GM12892 (cell line): Measurements from ENCODE around the gene DPP6.

Experiments
- POLR2A ChIP-seq: IDR thresholded peaks from 2 replicates; pipeline ENCODE4 v1.6.1; 2011; ENCODE audit warnings: low read depth, low read length, control low read depth
- TAF1 ChIP-seq: IDR thresholded peaks from 2 replicates; pipeline ENCODE4 v1.6.1; 2011; ENCODE audit warnings: low read depth, mild to moderate bottlenecking, control low read depth, low read length, borderline replicate concordance

DNA sequence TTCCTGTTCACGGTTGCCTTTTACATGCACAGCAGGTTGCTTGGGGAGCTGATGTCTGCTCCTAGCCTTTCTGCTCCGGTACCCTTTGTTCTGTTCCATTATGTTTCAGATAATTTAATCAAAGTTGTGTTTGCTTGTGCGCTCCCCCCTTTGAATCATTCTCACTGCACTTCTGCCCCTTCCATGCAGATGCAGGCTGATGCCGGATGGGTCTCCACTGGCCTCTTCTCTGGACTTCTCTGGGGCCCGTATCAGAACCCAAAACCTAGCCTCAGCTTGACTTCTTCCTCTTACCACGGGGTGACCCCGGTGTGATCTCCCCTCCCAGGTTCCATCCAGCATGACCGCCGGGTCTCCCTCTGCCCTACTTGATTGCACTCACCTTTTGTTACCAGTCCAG, 272.0 kb downstream of the DPP6 start:
- TF ChIP-seq POLR2A (no peak), TAF1 (no peak)
